Sigmoid colon (tissue), 7 donors: Measurements from ENCODE around the gene CCL11. TPM values are rescaled to one million over a fixed set of nuclear protein-coding genes. Genes with fewer than 3 reads are reported as not detected.

Experiments used
- DNase-seq: peaks from one replicate; pipeline ENCODE4 v3.0.0-alpha.2; 2019
- H3K27ac ChIP-seq, 4 donors: fragments of 200-600 bp; sonication (generic); one replicate each; pipeline ENCODE4 v1.5.1; 2016 to 2019; ENCODE audit warnings: mild to moderate bottlenecking in 1 of 4
- H3K27me3 ChIP-seq, 3 donors: fragments of 200-600 bp; sonication (generic); one replicate each; pipeline ENCODE4 v1.5.1; 2019; ENCODE audit warnings: mild to moderate bottlenecking in 1 of 3
- H3K36me3 ChIP-seq, 4 donors: fragments of 200-600 bp; sonication (generic); one replicate each; pipeline ENCODE4 v1.5.1; 2016 to 2019
- H3K4me1 ChIP-seq, 4 donors: fragments of 200-600 bp; sonication (generic); one replicate each; pipeline ENCODE4 v1.5.1; 2017 to 2019
- H3K4me3 ChIP-seq, 4 donors: fragments of 200-600 bp; sonication (generic); one replicate each; pipeline ENCODE4 v1.5.1; 2017 to 2019; ENCODE audit warnings: mild to moderate bottlenecking in 2 of 4, moderate library complexity in 1 of 4
- H3K9me3 ChIP-seq, 4 donors: fragments of 200-600 bp in 3 of 4; sonication (generic) in 3 of 4; one replicate each; pipeline versions ENCODE4 v1.5.1 to v1.6.1; 2013 to 2019
- CTCF ChIP-seq, 4 experiments: fragments of 450-650 bp in 3 of 4; fragments of 200-600 bp in 1 of 4; IDR thresholded peaks; one replicate each; pipeline ENCODE4 v1.5.1; 2016 to 2019; ENCODE audit warnings: antibody characterized with exemption in 4 of 4, mild to moderate bottlenecking in 3 of 4, moderate library complexity in 2 of 4
- EP300 ChIP-seq, 4 donors: sonication (generic); formaldehyde crosslinking; IDR thresholded peaks; one replicate each; pipeline ENCODE4 v1.6.1; 2017; ENCODE audit warnings: antibody characterized with exemption in 4 of 4
- POLR2A ChIP-seq, 2 donors: fragments of 450-650 bp; IDR thresholded peaks; one replicate each; pipeline ENCODE4 v1.6.1; 2016; ENCODE audit warnings: antibody characterized with exemption in 2 of 2, mild to moderate bottlenecking in 2 of 2, moderate library complexity in 2 of 2
- POLR2AphosphoS5 ChIP-seq, 4 donors: sonication (generic); formaldehyde crosslinking; IDR thresholded peaks; one replicate each; pipeline ENCODE4 v1.6.1; 2017; ENCODE audit warnings: antibody characterized with exemption in 4 of 4
- WGBS, 2 donors: extraction: QIAGEN DNeasy Blood & Tissue Kit; methylation state at CpG; one replicate each; pipeline ENCODE4 v1.1.7; 2013; 5-methylcytosine and 5-hydroxymethylcytosine counted together
- intact Hi-C: fragments of 100-400 bp; cut with DNase I; formaldehyde crosslinking; loops from one replicate; pipeline ENCODE4 v1.15.1; 2023
- polyA plus RNA-seq, 3 donors: library from polyadenylated mRNA; stranded (reverse); fragments of 200-250 nt; gene quantifications; one replicate each; pipeline ENCODE4 v1.2.3, GENCODE V29; 2013
- total RNA-seq, 4 donors: library from RNA; depleted of rRNA; stranded (reverse); fragments of >200 nt; gene quantifications; one replicate each; pipeline ENCODE4 v1.1.0, GENCODE V29; 2016
- donor health status: healthy with polysubstance abuse.
- donor health status: Bipolar disorder and iron deficiency.
- donor health status: healthy.

The CCL11 gene
- total and polyA plus RNA-seq, 7 donors, result 3.0 to 62.6 (median 24.6) TPM

- H3K27me3 ChIP-seq, result no peaks in the 10 kb centered on the region
- intact Hi-C loops, result no loop called here
- H3K36me3 ChIP-seq, result no peaks in the 10 kb centered on the region
- no peaks in the 10 kb centered on the region for H3K9me3 ChIP-seq
- no peak for TF ChIP-seq CTCF (IDR thresholded peaks at IDR 0.05)
- TF ChIP-seq POLR2A (IDR thresholded peaks at IDR 0.05), result no peak
- no peak for TF ChIP-seq POLR2AphosphoS5 (IDR thresholded peaks at IDR 0.05)
- no peak for TF ChIP-seq EP300 (IDR thresholded peaks at IDR 0.05)
- DNase-seq, result no peak
- no peak overlapping the region for H3K4me3 ChIP-seq
- peaks cover 0 to 21% (median 12%) of the 10 kb centered on the region in 4 donors for H3K4me1 ChIP-seq
- no peak overlapping the region for H3K27ac ChIP-seq
These were observed 22.8 kb downstream of the CCL11 start for GRCh38 chr17:34308371-34308770.

GRCh38 chr17:34311291-34311690 lies 25.7 kb downstream of the CCL11 start:
- Histone ChIP-seq H3K36me3 (no peaks in the 10 kb centered on the region), H3K4me3 (no peak overlapping the region), H3K27ac (no peak overlapping the region), H3K27me3 (no peaks in the 10 kb centered on the region), H3K9me3 (no peaks in the 10 kb centered on the region), H3K4me1 (peaks cover 0 to 20% (median 9%) of the 10 kb centered on the region in 4 donors)
- intact Hi-C loops, result no loop called here
- no peak for DNase-seq
- TF ChIP-seq POLR2A (IDR thresholded peaks at IDR 0.05), result no peak
- TF ChIP-seq EP300 (IDR thresholded peaks at IDR 0.05), result no peak
- TF ChIP-seq POLR2AphosphoS5 (IDR thresholded peaks at IDR 0.05), result no peak
- TF ChIP-seq CTCF (IDR thresholded peaks at IDR 0.05), result no peak
- 85 to 89% methylated on average over 7 of the region's 7 CpGs for WGBS, 2 donors

- intact Hi-C loops, result no loop called here
- peak overlapping the region; percentile 60 to 72 (median 65) for H3K27ac ChIP-seq
These were observed 26.5 kb downstream of the CCL11 start for GRCh38 chr17:34312080-34312479.

GRCh38 chr17:34313164-34313563 lies 27.6 kb downstream of the CCL11 start:
- Histone ChIP-seq H3K27me3 (no peaks in the 10 kb centered on the region), H3K4me1 (peaks cover 0 to 4% (median 2%) of the 10 kb centered on the region in 4 donors), H3K27ac (peak overlapping the region; percentile 60 to 72 (median 65)), H3K9me3 (no peaks in the 10 kb centered on the region), H3K4me3 (no peak overlapping the region), H3K36me3 (no peaks in the 10 kb centered on the region)
- 77 to 87% methylated on average over 4 of the region's 4 CpGs for WGBS, 2 donors
- no peak for TF ChIP-seq POLR2A (IDR thresholded peaks at IDR 0.05)
- TF ChIP-seq EP300 (IDR thresholded peaks at IDR 0.05), result peak in 1 of 4 donors; percentile 7
- TF ChIP-seq CTCF (IDR thresholded peaks at IDR 0.05), result no peak
- peak; percentile 41 to 72 (median 66) for TF ChIP-seq POLR2AphosphoS5 (IDR thresholded peaks at IDR 0.05)
- DNase-seq, result no peak
- intact Hi-C loops, result no loop called here

More at GRCh38 chr17:34312080-34312479, 26.5 kb downstream of the CCL11 start:
- Histone ChIP-seq H3K4me3 (no peak overlapping the region), H3K36me3 (no peaks in the 10 kb centered on the region), H3K9me3 (no peaks in the 10 kb centered on the region), H3K4me1 (peaks cover 0 to 13% (median 2%) of the 10 kb centered on the region in 4 donors), H3K27me3 (no peaks in the 10 kb centered on the region)
- peak; percentile 64 to 82 (median 74) for TF ChIP-seq POLR2AphosphoS5 (IDR thresholded peaks at IDR 0.05)
- peak in 3 of 4 donors; percentile 6 to 45 (median 17) for TF ChIP-seq EP300 (IDR thresholded peaks at IDR 0.05)
- no peak for TF ChIP-seq CTCF (IDR thresholded peaks at IDR 0.05)
- no peak for TF ChIP-seq POLR2A (IDR thresholded peaks at IDR 0.05)
- DNase-seq, result no peak
- 23 to 51% methylated on average over 5 of the region's 5 CpGs for WGBS, 2 donors

GRCh38 chr17:34314279-34314678 lies 28.7 kb downstream of the CCL11 start:
- TF ChIP-seq EP300 (IDR thresholded peaks at IDR 0.05) (no peak), CTCF (IDR thresholded peaks at IDR 0.05) (no peak), POLR2AphosphoS5 (IDR thresholded peaks at IDR 0.05) (peak; percentile 26 to 59 (median 54)), POLR2A (IDR thresholded peaks at IDR 0.05) (no peak)
- Histone ChIP-seq H3K9me3 (no peaks in the 10 kb centered on the region), H3K36me3 (no peaks in the 10 kb centered on the region), H3K4me3 (no peak overlapping the region), H3K27ac (peak overlapping the region; percentile 18 to 72 (median 64)), H3K4me1 (peaks cover 0 to 4% (median 2%) of the 10 kb centered on the region in 4 donors), H3K27me3 (no peaks in the 10 kb centered on the region)
- peak; percentile 73 for DNase-seq
- WGBS, 2 donors, result 47 to 63% methylated on average over 4 of the region's 4 CpGs
- intact Hi-C loops, result no loop called here
